HepG2 (cell line): Measurements from ENCODE around the gene SMIM1. TPM values are rescaled to one million over a fixed set of nuclear protein-coding genes. Genes with fewer than 3 reads are reported as not detected.

ENCODE experiments used
- AGO1 ChIP-seq: fragments of 200-400 bp; formaldehyde crosslinking; IDR thresholded peaks from 2 replicates; pipeline ENCODE4 v1.6.1; 2017; ENCODE audit warnings: mild to moderate bottlenecking, low read depth, low read length, moderate library complexity; ENCODE audit not compliant: poor library complexity, severe bottlenecking
- GRHL1 ChIP-seq: sonication (generic); formaldehyde crosslinking; conservative IDR thresholded peaks from 2 replicates; pipeline ENCODE4 v1.8.0; 2022; ENCODE audit warnings: missing genetic modification reagents
- MTA3 ChIP-seq: sonication (generic); formaldehyde crosslinking; IDR thresholded peaks from 2 replicates; pipeline ENCODE4 v1.4.0; 2020; ENCODE audit warnings: missing genetic modification reagents
- NAIF1 ChIP-seq: sonication (generic); formaldehyde crosslinking; IDR thresholded peaks from 2 replicates; pipeline ENCODE4 v1.5.0; 2020; ENCODE audit warnings: mild to moderate bottlenecking, missing genetic modification reagents, borderline replicate concordance
- NFKBIZ ChIP-seq: IDR thresholded peaks from 2 replicates; pipeline ENCODE4 v1.6.1; 2018; ENCODE audit warnings: missing genetic modification reagents, missing compliant biosample characterization
- NFRKB ChIP-seq: fragments of 450-650 bp; IDR thresholded peaks from 2 replicates; pipeline ENCODE4 v1.6.1; 2017
- PRMT3 ChIP-seq: sonication (generic); formaldehyde crosslinking; IDR thresholded peaks from 2 replicates; pipeline ENCODE4 v1.8.1; 2022; ENCODE audit warnings: low read depth, mild to moderate bottlenecking, moderate library complexity, missing genetic modification reagents, borderline replicate concordance
- SNAPC2 ChIP-seq: sonication (generic); formaldehyde crosslinking; IDR thresholded peaks from 2 replicates; pipeline ENCODE4 v1.8.1; 2022; ENCODE audit warnings: mild to moderate bottlenecking, missing genetic modification reagents
- SSRP1 ChIP-seq: IDR thresholded peaks from 2 replicates; pipeline ENCODE4 v1.6.1; 2016; ENCODE audit warnings: control low read depth
- ZFAT ChIP-seq: sonication (generic); formaldehyde crosslinking; conservative IDR thresholded peaks from 2 replicates; pipeline ENCODE4 v1.8.1; 2023; ENCODE audit warnings: missing genetic modification reagents, inconsistent platforms
- ZNF207 ChIP-seq: fragments of 450-650 bp; IDR thresholded peaks from 2 replicates; pipeline ENCODE4 v1.6.1; 2016; ENCODE audit warnings: antibody characterized with exemption, borderline replicate concordance
- ZNF549 ChIP-seq: sonication (generic); formaldehyde crosslinking; IDR thresholded peaks from 2 replicates; pipeline ENCODE4 v1.5.0; 2020; ENCODE audit warnings: missing genetic modification reagents
- ZNF598 ChIP-seq: sonication (generic); formaldehyde crosslinking; IDR thresholded peaks from 2 replicates; pipeline ENCODE4 v1.5.1; 2020; ENCODE audit warnings: mild to moderate bottlenecking, missing genetic modification reagents, borderline replicate concordance
- ZNF816 ChIP-seq: sonication (generic); formaldehyde crosslinking; IDR thresholded peaks from 2 replicates; pipeline ENCODE4 v1.8.0; 2022; ENCODE audit warnings: missing genetic modification reagents, mild to moderate bottlenecking, borderline replicate concordance
- polyA plus RNA-seq, 8 experiments: library from polyadenylated mRNA; depleted of rRNA in 3 of 8; stranded (reverse) in 7 of 8; unstranded in 1 of 8; fragments of >200 nt; fragmentation: Illumina TruSeq in 4 of 8; extraction: Trizol in 4 of 8; gene quantifications; 2 replicates each; pipeline versions ENCODE4 v1.2.1 to v1.2.3, GENCODE V29; 2011 to 2016; ENCODE audit warnings: low read depth in 4 of 8, missing spikeins in 1 of 8, mixed read lengths in 1 of 8; ENCODE audit not compliant: insufficient read depth in 1 of 8
- total RNA-seq, 5 experiments: library from RNA; depleted of rRNA; stranded (reverse); fragments of >200 nt; fragmentation: Illumina TruSeq; extraction: Trizol; gene quantifications; 2 replicates each; pipeline ENCODE4 v1.2.3, GENCODE V29; 2016; ENCODE audit warnings: low read depth in 1 of 5
- TF ChIP-seq, protein P1 (sequence below): sonication (generic); formaldehyde crosslinking; IDR thresholded peaks from 2 replicates; pipeline ENCODE4 v1.5.1; 2020; ENCODE audit warnings: mild to moderate bottlenecking, missing genetic modification reagents, borderline replicate concordance
- TF ChIP-seq, protein P2 (sequence below): sonication (generic); formaldehyde crosslinking; IDR thresholded peaks from 2 replicates; pipeline ENCODE4; 2020; ENCODE audit warnings: missing genetic modification reagents, mild to moderate bottlenecking, borderline replicate concordance
- TF ChIP-seq, protein P3 (sequence below): sonication (generic); formaldehyde crosslinking; IDR thresholded peaks from 2 replicates; pipeline ENCODE4 v1.5.0; 2020; ENCODE audit warnings: missing genetic modification reagents, mild to moderate bottlenecking, borderline replicate concordance
- TF ChIP-seq, protein P4 (sequence below): sonication (generic); formaldehyde crosslinking; IDR thresholded peaks from 2 replicates; pipeline ENCODE4 v1.9.0; 2021; ENCODE audit warnings: missing genetic modification reagents, borderline replicate concordance

Gene SMIM1
- total and polyA plus RNA-seq, 2 of the 13 experiments (the other 11 are each of a cell fraction or from before 2014, with no cell fraction given): 12.4 to 56.3 TPM

DNA sequence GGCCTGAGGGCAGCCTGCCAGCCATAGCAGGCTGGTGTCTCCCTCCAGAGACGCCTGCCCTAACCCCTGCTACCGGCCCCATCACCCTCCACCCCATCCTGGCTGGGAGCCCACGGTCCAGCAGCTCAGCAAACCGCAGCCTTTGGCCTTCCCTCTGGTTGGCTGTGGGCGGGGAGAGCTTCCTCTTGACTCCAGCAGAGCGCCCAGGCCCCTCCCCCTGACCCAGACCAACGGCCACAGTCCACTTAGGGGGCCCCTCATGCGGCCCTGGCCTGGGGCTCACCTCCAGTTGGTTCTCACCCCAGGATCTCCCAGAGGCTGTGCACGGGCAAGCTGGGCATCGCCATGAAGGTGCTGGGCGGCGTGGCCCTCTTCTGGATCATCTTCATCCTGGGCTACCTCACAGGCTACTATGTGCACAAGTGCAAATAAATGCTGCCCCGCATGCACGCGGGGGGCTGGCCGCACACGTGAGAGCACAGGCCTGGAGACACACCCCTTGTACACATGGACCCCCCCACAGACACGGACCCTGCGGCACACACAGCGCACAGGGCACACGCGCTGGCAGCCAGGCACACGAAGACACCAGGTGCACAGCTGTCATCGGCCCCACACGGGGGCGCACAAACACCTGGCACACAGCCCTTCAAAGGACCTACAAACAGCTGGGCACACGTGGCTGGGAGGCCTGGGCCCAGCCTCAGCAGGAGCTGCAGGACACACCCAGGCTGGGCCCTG, 3.1 kb downstream of the SMIM1 start (continued):
- TF ChIP-seq NFRKB (no peak), SNAPC2 (CRISPR knock-in tag) (peak; percentile 90; the same call in 1 of the 2 replicates), AGO1 (peak; percentile 78), ZNF549 (CRISPR knock-in tag) (no peak), GRHL1 (no peak), ZNF207 (no peak), PRMT3 (CRISPR knock-in tag) (0 out of 2 replicates have a peak, but pooled peaks have one; percentile 56), MTA3 (CRISPR knock-in tag) (no peak), NAIF1 (no peak), NFKBIZ (no peak), SSRP1 (no peak), ZNF598 (CRISPR knock-in tag) (no peak; the same call in 1 of the 2 replicates), ZFAT (CRISPR knock-in tag) (peak; percentile 51; the same call in 1 of the 2 replicates), ZNF816 (CRISPR knock-in tag) (peak; percentile 92; the same call in 1 of the 2 replicates)
- TF ChIP-seq, protein P1, sequence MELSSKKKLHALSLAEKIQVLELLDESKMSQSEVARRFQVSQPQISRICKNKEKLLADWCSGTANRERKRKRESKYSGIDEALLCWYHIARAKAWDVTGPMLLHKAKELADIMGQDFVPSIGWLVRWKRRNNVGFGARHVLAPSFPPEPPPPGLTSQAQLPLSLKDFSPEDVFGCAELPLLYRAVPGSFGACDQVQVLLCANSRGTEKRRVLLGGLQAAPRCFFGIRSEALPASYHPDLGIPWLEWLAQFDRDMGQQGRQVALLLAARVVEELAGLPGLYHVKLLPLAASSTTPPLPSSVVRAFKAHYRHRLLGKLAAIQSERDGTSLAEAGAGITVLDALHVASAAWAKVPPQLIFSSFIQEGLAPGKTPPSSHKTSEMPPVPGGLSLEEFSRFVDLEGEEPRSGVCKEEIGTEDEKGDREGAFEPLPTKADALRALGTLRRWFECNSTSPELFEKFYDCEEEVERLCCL (CRISPR knock-in tag): no peak
- TF ChIP-seq, protein P2, sequence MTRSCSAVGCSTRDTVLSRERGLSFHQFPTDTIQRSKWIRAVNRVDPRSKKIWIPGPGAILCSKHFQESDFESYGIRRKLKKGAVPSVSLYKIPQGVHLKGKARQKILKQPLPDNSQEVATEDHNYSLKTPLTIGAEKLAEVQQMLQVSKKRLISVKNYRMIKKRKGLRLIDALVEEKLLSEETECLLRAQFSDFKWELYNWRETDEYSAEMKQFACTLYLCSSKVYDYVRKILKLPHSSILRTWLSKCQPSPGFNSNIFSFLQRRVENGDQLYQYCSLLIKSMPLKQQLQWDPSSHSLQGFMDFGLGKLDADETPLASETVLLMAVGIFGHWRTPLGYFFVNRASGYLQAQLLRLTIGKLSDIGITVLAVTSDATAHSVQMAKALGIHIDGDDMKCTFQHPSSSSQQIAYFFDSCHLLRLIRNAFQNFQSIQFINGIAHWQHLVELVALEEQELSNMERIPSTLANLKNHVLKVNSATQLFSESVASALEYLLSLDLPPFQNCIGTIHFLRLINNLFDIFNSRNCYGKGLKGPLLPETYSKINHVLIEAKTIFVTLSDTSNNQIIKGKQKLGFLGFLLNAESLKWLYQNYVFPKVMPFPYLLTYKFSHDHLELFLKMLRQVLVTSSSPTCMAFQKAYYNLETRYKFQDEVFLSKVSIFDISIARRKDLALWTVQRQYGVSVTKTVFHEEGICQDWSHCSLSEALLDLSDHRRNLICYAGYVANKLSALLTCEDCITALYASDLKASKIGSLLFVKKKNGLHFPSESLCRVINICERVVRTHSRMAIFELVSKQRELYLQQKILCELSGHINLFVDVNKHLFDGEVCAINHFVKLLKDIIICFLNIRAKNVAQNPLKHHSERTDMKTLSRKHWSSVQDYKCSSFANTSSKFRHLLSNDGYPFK (CRISPR knock-in tag): peak; percentile 70; the same call in 1 of the 2 replicates
- TF ChIP-seq, protein P3, sequence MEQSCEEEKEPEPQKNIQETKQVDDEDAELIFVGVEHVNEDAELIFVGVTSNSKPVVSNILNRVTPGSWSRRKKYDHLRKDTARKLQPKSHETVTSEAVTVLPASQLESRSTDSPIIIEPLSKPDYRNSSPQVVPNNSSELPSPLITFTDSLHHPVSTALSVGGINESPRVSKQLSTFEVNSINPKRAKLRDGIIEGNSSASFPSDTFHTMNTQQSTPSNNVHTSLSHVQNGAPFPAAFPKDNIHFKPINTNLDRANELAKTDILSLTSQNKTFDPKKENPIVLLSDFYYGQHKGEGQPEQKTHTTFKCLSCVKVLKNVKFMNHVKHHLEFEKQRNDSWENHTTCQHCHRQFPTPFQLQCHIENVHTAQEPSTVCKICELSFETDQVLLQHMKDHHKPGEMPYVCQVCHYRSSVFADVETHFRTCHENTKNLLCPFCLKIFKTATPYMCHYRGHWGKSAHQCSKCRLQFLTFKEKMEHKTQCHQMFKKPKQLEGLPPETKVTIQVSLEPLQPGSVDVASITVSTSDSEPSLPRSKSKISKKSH (CRISPR knock-in tag): no peak; the same call in 1 of the 2 replicates
- TF ChIP-seq, protein P4, sequence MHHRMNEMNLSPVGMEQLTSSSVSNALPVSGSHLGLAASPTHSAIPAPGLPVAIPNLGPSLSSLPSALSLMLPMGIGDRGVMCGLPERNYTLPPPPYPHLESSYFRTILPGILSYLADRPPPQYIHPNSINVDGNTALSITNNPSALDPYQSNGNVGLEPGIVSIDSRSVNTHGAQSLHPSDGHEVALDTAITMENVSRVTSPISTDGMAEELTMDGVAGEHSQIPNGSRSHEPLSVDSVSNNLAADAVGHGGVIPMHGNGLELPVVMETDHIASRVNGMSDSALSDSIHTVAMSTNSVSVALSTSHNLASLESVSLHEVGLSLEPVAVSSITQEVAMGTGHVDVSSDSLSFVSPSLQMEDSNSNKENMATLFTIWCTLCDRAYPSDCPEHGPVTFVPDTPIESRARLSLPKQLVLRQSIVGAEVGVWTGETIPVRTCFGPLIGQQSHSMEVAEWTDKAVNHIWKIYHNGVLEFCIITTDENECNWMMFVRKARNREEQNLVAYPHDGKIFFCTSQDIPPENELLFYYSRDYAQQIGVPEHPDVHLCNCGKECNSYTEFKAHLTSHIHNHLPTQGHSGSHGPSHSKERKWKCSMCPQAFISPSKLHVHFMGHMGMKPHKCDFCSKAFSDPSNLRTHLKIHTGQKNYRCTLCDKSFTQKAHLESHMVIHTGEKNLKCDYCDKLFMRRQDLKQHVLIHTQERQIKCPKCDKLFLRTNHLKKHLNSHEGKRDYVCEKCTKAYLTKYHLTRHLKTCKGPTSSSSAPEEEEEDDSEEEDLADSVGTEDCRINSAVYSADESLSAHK (CRISPR knock-in tag): no peak
